Right lung (tissue), 5 donors: ENCODE results near the gene FAM184B. TPM values are rescaled to one million over a fixed set of nuclear protein-coding genes. Genes with fewer than 3 reads are reported as not detected.

Experiments
- DNase-seq, 2 donors: peaks; one replicate each; pipeline ENCODE4 v3.0.0-alpha.2; 2013
- polyA plus RNA-seq, 5 donors: library from polyadenylated mRNA; unstranded; fragments of 120-200 nt; gene quantifications; one replicate each; pipeline versions ENCODE4 v1.2.1 to v1.2.3, GENCODE V29; 2013; ENCODE audit warnings: inconsistent platforms in 1 of 5, low replicate concordance in 1 of 5; ENCODE audit not compliant: insufficient read length in 5 of 5, insufficient read depth in 1 of 5

The FAM184B gene
- polyA plus RNA-seq, 5 donors: 0.13 to 0.33 (median 0.22) TPM

DNA sequence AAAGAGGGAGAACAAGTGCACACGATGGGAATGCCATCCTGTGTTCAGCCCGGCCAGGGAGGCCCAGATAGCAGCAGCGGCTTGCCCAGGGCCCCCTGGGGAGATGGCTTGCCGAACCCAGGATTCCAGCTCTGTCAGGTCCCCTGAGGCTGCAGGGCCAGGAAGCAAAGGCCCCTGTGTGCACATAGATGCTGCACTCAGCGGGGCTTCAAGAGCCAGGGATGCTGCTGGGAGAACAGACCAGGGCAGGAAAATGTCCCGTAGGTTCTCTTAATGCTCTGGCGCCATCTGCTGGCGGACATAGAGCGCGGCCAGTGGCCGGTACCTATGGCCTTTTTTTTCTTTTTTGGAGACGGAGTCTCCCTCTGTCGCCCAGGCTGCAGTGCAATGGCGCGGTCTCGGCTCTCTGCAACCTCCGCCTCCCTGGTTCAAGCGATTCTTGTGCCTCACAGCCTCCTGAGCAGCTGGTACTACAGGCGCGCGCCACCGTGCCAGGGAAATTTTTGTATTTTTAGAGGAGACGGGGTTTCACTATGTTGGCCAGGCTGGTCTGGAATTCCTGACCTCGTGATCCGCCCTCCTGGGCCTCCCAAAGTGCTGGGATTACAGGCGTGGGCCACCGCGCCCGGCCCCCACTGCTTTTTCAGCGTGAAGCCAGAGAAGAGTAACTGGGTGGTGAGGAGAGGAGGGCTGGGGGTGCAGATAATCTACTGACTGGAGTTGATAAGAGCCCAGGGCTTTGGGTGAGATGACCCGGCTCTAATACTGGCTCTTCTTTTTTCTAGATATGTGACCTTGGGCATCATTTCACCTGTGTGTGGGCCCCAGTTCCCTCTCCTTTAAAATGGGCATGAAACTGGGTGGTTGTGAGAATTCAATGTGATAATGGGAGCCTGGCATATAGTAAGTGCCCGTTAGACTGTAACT lies 144.5 kb downstream of the FAM184B start:
- peak; percentile 31 to 50 for DNase-seq

DNA sequence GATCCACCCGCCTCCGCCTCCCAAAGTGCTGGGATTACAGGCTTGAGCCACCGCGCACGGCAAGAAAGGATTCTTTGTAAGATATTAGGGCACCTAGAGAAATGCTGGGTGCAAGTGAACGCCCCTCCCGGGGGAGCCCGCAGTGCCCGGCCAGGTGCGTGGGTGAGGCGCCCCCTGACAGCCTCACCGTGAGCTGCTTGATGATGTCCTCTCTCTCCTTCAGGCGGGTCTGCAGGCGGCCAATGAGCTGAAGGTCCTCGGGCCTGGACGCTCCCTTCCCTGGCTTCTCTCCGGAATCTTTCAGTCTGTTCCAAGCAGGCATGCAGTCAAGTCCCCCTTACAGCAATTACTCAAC lies 145.1 kb downstream of the FAM184B start:
- no peak for DNase-seq

DNA sequence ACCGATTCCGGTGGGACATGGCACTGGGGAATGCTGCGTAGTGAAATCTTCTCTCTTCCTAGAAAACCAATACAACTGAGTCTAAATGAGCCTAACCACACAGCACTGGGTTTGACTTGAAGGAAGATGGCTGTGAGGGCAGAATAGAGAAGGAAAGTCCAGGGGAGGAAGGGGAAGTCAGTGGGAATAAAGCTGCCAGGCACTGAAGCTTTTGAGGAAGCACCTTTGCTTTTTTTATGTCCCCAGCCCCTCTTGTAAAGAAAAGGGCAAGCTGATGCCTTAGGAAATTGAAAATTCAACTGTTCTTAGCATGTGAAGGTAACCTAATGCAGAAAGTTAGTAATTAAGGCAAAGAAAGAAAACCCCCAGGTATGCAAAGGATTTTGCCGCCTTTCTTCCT lies 146.4 kb downstream of the FAM184B start:
- DNase-seq: no peak

DNA sequence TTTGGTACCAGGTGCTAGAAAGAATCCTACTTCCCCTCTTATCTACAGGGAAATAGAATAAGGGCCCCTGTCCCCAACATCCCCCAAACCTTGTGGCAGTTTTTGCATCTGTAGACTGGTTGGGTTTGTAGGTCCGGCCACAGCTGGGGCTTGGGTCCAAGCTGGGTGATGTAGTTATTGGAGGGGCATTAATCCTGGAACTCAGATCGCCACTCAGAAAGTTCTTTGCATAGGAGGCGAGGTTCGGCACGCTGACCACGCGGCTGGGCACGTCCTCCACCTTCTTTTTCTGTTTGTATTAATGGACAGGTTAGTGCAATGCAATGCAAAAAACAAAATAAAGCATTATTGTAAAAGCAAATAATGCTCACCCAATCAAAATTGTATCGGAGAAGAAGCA lies 147.8 kb downstream of the FAM184B start:
- no peak for DNase-seq

DNA sequence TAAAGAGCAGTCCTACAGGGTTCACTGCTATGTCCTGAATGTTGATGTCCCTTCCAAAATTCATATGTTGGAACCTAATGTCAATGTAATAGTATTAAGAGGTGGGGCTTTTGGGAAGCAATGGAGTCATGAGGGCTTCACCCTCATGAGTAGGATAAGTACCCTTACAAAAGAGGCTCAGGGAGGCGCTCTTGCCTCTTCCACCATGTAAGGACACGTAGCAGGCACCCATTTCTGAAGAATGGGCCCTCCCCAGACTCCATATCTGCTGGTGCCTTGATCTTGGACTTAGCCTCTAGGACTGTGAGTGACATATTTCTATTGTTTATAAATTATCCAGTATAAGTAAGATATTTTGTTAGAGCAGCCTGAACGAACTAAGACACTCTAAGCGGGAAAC lies 151.2 kb downstream of the FAM184B start:
- DNase-seq: no peak

DNA sequence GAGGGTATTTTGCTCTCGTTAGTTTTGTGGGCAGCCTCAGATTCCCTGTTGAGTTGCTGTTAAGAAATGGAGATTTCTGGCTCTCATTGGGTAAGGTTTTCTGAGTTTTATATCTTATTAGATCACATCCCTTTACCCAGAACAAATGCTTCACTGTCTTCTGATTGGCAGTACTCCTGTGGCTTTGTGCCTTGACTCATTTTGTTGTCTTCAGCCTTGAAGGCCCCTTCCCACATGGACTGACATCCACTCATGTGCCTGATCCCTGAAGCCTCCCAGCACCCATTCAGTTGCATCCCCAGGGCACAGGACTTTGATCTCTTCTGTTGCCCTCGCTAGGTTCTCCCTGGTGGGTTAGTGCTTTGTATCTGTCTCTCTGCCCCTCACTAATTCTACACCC lies 156.6 kb downstream of the FAM184B start:
- DNase-seq: no peak

DNA sequence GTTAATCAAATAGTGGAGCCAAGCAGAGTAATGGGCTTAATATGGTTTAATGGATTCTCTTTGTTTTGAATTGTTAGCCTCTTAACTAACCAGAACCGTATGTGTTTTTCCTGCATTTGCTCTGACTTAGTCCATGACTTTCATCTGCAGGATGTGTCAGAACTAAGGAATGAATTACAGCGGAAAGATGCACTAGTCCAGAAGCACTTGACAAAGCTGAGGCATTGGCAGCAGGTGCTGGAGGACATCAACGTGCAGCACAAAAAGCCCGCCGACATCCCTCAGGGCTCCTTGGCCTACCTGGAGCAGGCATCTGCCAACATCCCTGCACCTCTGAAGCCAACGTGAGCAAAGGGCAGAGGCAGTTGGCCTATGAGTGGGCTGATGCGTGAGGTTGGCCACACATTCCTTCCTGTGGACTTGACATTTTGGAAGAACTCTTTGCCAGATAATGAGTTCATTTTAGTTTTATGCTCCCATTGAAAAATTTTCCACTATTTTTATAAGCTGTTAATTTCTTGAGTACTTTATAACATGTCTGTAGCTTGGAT lies 157.9 kb downstream of the FAM184B start:
- DNase-seq: no peak

DNA sequence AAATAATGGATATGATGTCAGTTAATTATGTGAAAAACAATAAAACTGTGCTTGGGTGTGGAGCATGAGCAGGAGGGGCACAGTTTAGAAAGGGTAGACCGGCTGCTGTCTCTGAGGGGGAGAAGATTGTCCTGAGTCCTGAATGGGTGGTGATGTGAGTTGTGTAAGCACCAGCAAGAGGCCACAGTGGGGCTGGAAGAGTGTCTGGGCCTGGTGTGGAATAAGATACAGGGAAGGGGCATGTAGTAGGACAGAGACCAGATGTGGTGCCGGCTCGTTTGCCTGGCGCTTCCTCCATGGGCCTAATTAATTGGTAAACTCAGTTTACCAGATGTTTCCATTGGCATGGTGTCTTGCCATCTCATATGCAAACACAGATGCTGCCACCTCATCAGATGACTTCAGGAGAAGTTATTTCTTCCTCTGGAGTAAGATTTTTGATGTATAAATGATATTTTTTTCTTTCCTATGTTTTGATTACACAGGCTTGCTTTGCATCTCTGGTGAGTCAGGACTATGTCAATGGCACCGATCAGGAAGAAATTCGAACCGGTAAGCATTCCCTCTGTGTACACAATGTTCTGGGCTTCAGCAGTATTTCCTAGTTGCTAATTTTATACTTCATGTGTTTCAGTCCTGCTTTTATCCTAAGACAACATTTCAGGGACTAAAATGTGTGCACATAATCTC lies 161.9 kb downstream of the FAM184B start:
- no peak for DNase-seq

DNA sequence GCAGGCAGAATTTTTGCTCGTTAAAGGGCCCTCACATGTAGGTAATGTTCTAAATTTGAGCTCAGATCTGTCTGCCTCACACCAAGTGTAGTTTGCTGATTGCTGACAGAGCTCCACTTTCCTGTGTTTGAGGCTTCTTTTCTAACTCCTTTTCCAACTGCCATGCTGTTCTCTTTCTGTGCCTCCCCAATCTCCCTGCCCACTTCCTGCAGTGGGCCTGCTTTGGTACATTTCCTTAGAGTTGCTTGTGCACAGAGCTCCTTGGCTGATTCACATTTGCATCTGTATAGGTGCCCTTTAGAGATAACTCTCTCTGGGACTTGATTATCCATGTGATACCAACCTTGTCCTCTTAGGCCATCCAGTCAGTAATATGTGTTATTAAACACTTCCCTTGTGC lies 162.5 kb downstream of the FAM184B start:
- DNase-seq: no peak

DNA sequence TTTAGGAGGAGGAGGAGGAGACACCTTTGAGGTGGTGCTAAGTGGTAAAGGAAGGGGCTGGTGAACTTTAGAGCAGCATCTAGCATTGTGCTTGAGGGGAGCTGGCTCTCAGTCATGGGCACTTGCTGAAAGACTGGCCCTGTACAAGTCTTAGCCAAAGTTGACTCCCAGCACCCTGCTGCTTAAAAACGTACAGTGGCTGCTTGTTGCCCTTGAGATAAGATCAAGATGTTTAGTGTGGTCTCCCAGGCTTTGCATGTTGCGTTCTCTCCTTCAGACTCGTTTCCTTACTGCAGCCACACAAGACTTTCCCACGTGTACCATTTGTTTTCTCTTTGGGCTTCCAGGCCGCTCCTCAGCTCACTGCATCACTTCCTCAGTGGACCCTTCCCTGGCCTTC lies 165.1 kb downstream of the FAM184B start:
- DNase-seq: no peak

DNA sequence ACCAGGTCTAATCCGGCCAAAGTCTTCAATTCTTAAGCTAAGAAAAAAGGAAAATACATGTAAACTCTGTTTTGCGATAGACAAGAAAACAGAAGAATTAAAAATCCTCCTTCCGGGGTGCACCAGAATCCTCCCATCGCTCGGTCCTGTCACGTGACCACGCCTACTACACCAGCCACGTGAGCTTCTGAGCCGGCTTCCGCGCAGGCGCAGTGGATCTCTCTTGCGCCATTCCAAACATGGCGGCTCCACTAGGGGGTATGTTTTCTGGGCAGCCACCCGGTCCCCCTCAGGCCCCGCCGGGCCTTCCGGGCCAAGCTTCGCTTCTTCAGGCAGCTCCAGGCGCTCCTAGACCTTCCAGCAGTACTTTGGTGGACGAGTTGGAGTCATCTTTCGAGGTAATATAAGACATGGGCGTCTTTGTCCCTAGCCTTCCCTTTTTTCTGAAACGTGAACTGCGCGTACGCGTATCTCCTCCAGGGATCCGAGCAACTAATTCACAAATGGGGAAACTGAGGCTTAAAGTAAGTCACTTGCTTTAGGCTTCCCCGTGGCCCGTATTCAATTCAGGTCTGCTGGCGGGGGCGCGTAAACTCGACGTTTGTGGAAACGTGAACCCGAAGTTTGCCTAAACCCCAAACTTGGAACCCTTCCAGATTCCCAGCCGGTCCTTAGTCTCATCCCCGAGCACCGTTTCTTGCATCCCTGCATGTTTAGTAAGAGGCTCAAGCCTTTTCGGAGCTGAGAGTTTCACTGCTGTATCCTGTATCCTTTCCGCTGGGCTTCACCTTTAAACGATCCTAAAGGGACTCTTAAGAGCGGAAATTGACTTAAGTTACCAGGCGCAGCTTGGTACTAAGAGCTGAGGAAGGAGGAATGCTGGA lies 166.8 kb downstream of the FAM184B start, which contains the start of gene MED28:
MED28 (plus strand) TSS at position 226 of the 884 bp plus-strand sequence; CDS start at position 240, 14 bp downstream.
- DNase-seq: peak; percentile 92 to 95

DNA sequence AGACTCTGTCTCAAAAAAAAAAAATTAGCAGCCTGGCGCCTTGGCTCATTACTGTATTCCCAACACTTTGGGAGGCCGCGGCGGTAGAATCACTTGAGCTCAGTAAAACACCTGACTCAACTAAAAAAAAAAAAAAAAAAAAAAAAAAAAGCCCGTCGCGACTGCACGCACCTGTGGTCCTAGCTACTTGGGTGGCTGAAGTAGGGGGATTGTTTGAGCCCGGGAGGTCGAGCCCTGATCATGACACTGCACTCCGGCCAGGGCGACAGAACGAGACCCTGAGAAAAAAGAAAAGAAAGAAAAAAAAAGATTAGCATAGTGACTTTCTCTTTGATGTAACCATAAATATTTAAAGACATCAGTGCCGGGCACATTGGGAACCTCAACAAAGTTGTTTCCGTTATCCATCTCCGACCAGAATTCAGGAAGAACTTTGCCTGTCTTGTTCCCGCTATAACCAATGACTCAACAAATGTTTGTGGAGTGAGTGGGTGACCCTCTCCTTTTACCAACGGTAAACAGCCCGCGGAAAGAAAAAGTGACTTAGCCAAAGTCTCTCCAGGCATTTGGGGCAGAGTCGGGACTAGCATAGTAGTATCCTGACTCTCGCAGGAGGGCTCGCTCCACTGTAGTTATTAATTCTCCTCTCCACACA lies 167.5 kb downstream of the FAM184B start:
- DNase-seq: no peak

DNA sequence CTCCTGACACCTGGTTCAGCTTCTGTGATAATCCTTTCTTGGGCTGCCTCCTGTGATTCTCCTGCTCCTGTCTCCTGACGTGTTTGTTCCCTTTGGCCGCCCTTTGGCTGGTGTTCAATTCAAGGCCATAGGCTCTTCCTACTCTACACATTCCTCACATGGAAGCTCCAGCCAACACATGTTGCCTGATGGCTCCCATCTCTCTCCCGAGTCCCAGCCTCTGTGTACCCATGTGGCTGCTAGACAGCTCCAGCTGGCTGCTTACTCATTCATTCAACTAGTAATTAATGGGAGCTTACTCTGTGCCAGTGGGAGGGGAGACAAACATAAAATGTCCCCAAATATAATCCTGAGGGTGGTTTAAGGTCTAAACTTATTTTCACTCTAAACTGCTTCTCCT lies 176.2 kb downstream of the FAM184B start:
- no peak for DNase-seq

DNA sequence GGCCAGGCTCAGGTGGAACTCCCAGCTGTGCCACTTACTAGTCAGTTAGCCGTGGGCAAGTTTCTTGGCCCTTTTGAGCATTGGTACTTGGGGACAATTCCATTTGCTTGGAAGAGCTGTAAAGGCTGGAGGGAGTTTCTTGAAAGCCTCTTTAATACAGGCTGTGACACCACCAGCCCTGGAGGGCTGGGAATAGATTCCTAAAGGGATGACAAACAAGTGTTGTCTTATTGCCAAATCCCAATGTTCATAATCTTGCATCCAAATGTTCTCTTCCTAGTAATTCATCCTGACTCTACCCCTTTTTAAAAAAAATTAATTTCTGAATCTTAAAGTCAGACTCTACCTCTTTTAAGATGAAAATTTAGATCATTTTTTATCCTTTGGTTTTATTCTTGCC lies 181.6 kb downstream of the FAM184B start:
- no peak for DNase-seq

DNA sequence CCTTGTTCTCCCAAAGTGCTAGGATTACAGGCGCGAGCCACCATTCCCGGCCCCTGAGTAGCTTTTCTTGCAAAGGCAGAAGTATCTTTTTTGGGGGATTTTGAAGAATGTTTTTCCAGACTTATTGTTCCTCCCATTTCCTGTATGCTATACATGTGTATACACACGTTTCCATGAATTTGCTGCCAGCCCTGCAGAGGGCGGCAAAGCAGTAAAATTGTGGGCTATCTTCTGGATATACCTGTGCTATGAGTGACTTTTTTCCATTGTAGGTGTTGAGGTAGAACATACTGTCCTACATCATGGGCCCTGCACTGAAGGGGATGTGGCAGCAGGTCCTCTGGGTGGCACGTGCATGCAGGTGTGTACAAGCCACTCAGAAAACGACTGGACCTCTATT lies 183.9 kb downstream of the FAM184B start:
- DNase-seq: no peak

DNA sequence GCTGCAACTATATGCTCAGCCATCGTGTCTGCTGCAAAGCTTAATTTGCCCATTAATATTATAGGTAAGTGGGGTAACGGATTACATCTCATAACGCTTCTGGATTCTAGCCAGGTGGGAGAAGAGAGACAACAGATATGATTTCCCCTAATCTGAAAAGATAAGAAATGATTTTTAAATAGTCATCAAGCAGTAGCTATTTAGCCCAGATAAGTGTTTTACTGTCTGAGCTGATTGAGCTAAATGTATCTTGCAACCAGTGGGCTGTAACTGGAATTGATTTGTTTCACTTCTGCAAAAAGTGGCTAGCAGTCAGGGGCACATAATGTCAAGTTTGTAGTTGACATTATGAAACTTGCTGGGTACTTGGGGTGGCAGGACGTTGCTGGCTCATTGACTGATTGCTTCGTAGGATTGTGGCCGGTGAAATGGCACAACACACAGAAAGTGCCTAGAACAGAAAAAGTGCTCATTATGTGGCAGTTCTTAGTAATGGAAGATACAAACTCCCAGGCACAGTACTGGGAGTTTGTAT lies 185.9 kb downstream of the FAM184B start:
- DNase-seq: no peak

DNA sequence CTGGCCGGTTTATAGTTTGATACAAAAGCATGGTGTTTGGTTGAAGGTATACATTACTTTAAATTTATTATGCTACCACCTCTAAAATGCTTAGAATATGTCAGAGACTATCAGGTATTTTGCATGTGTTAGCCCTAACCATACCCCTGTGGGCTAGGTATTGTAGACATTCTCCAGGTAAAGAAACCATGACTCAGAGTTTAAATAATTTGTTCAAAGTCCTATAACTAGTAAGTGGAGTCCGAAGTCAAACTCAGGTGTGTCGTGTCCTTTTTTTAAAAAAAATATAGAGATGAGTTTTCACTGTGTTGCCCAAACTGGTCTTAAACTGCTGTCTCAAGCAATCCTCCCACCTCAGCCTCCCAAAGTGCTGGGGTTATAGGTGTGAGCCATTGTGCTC lies 192.1 kb downstream of the FAM184B start:
- DNase-seq: no peak

DNA sequence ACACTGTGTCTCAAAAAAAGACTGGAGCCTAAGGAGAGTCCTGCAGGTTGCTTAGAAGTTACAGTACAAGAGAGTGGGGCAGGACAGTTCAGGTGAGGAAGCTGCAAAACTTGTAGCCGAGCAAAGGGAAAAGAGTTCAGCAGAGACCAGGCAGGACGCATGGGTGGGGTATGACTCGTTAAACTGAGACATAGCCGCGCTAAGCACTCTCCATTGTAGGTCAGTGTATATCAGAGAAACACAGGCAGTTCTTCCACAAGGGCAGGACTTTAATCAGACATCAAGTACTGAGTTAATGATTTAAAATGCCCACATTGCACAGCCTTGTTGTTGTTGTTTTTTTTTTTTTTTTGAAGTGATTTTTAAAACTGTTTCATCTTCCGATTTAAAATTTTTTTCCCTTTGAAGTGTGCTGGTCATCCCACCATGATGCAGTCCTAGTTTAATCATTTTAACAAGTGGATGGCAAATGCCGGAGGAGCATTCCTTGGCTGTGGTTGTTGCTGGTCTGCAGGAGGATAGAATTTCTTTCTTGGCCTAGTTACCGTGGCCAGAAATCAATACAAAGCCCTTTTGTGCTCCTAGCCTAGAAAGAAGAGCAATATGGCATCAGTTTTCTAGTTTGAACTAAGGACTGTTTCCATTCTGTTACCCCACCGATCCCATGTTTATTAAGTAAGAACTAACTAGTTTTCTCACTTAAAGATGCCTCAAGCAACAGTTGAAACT lies 194.2 kb downstream of the FAM184B start:
- no peak for DNase-seq

DNA sequence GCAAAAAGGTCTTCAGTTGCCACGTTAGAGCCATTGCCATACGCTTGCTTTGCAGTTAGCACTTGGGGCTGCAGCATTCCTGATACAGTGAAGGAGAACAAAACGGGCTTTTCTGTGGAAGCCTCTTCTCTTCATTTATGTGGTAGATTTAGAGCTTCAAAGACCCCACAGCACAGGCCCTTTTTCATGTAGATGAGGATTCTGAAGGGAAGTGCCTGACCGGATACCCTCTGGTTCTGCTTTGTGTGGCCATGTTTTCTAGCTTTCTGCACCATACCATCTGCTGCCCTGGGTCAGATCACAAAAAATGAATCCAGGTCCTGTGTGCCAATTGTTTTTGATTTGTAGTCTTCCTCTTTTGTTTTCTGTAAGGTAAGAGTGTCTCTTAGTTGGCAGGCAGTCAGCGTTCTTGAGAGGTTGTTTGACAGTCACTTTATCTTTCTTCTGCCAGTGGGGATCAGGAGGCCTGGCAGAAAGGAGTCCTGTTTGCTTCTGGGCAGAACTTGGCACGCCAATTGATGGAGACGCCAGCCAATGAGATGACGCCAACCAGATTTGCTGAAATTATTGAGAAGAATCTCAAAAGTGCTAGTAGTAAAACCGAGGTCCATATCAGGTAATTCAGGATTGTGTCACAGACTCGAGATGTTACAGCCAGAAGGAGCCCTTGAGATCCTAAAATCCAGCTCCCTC lies 196.8 kb downstream of the FAM184B start:
- no peak for DNase-seq

DNA sequence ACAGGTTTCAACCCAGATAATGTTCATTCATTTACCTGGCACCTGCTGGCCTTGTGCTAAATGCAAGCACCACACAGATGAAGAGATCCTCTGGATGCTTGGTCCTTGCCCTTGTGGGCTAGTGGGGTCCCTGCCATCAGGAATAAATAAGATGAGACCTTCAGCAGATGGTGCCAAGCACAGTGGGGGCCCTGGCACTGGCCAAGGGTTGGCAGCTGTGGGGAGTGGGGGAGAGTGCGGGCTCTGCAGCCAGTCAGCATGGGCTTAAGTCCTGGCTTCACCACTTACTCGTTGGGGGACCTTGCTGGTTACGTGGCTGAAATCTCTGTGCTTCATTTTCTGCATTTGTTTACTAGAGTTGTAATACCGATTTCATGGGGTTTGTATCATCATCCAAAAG lies 197.5 kb downstream of the FAM184B start:
- DNase-seq: no peak
